ENCODE measurements around the gene SLC37A4.
"Not testable (repeated sequence)": the region's sequence is repeated elsewhere in the genome, so short reads cannot be mapped to it uniquely, and the experiment has no call there.

SLC37A4 gene

DNA sequence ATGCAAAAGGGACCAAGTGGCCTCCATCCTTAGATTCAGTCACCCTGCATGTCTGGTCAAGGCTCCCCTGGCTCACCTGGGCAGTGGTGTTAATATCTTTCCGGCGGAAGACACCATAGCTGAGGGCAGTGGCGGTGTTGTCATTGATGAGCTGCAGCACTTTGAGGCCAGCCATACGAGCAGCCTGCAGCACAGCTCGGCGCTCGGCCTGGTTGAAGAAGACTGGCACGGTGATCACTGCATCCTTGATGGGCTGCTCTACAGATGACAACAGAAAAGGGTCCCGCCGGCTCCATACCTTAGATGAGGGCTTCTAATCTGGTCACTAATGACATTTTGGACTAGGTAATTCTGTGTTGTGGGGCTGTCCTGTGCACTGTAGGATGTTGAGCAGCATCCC lies 23.7 kb upstream of the SLC37A4 start:
- Histone ChIP-seq H3K9ac (ENCODE audit: low read length) (no peak overlapping the region), H3K4me1 (ENCODE audit: control insufficient read depth, insufficient read depth, low read length) (peaks cover 15% of the 10 kb centered on the region), H3K27me3 (ENCODE audit: control insufficient read depth, insufficient read depth, low read length) (no peaks in the 10 kb centered on the region), H3K9me3 (ENCODE audit: control insufficient read depth, low read length) (no peaks in the 10 kb centered on the region), H3K36me3 (ENCODE audit: control insufficient read depth, insufficient read depth, low read length) (peaks cover 26% of the 10 kb centered on the region), H3K4me3 (ENCODE audit: low read length) (no peak overlapping the region)

DNA sequence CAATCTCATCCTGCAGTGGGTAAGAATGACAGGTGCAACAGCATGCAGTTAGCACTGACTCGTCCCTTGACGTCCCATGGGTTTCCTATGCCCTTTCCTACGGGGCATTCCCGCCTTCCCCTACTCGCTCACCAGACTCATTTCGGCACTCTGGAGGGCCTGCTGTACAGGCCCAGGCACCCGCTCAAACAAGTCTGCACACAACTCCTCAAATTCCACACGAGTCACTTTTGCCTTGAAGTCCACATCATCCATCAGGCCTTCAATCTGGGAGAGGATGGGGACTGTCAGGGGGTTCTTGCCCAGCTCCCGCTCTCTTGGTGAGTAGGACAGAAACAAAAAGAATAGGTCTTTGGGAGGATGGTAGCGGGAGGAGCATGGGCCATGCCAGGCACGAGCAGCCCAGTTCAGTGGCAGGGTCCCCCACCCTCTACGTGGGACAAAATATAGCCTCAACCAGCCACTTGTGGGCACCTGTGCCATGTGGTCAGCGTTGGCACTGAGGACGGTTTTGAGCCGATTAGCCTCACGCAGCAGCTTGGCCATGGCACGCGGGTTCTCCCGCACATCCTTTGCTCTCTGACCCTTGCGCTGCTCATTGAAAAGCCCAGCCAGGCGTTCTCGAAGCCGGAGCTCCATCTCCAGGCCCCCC lies 21.6 kb upstream of the SLC37A4 start:
- Histone ChIP-seq H3K9me3 (ENCODE audit: control insufficient read depth, low read length) (no peaks in the 10 kb centered on the region), H3K27me3 (ENCODE audit: control insufficient read depth, insufficient read depth, low read length) (no peaks in the 10 kb centered on the region), H3K9ac (ENCODE audit: low read length) (no peak overlapping the region), H3K4me1 (ENCODE audit: control insufficient read depth, insufficient read depth, low read length) (peaks cover 15% of the 10 kb centered on the region), H3K36me3 (ENCODE audit: control insufficient read depth, insufficient read depth, low read length) (peaks cover 42% of the 10 kb centered on the region), H3K4me3 (ENCODE audit: low read length) (no peak overlapping the region)

DNA sequence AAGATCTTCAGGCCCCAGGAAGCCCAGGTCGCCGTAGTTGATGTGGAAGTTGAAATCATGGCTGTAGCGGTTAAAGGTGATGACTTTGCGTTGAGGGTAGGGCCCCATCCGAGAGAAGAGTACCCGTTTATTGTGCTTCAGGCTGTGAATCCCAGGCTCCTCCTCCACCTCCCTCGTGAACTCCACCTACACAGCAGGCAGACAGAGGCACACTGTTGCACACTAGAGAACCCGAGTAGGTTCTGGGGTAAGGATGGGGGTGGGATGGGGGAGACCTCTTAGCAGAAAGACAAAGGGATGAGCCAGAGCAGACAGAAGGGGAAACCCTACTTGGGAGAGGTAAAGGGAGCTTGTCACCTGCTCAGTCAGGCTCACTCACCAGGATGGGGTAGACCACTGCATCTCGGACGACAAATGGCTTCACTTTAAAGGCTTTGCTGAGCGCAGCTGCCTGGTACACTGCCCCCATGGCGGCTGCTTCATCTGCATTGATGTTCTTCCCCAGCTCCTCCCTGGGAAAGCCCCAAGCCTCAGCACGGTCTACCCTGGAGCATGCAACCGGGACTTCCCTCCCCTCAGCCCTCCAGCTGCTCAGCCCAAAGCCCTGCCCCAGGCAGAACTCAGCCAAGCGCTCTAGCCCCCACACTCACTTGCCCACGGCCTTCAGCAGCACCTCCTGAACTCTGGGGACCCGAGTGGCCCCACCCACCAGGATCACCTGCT lies 20.9 kb upstream of the SLC37A4 start:
- Histone ChIP-seq H3K4me3 (ENCODE audit: low read length) (no peak overlapping the region), H3K9me3 (ENCODE audit: control insufficient read depth, low read length) (no peaks in the 10 kb centered on the region), H3K9ac (ENCODE audit: low read length) (no peak overlapping the region), H3K36me3 (ENCODE audit: control insufficient read depth, insufficient read depth, low read length) (peaks cover 43% of the 10 kb centered on the region), H3K4me1 (ENCODE audit: control insufficient read depth, insufficient read depth, low read length) (peaks cover 15% of the 10 kb centered on the region), H3K27me3 (ENCODE audit: control insufficient read depth, insufficient read depth, low read length) (no peaks in the 10 kb centered on the region)

DNA sequence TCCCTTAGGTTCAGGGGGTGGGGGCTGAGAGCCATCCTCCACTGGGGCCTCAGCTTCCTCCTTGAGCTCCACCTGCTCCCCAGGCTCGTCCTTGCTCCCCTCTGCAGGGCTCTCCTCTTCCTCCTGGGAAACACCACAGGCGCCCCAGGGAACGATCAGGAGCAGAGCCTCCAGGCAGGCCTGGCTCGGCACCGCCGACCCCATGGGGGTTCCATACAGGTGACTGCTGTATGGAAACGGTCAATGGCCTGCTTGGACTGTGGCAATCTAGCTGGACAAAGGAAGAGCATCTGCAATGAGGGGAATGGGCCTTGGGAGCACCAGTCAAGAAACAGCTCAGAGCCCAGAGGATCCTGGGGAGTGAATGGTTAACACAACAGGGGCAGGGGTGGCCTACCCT lies 18.4 kb upstream of the SLC37A4 start:
- no peak overlapping the region for H3K9ac ChIP-seq (ENCODE audit: low read length)
- no peaks in the 10 kb centered on the region for H3K9me3 ChIP-seq (ENCODE audit: control insufficient read depth, low read length)
- H3K4me3 ChIP-seq (ENCODE audit: low read length): no peak overlapping the region
- H3K4me1 ChIP-seq (ENCODE audit: control insufficient read depth, insufficient read depth, low read length): no peaks in the 10 kb centered on the region
- peaks cover 43% of the 10 kb centered on the region for H3K36me3 ChIP-seq (ENCODE audit: control insufficient read depth, insufficient read depth, low read length)
- no peaks in the 10 kb centered on the region for H3K27me3 ChIP-seq (ENCODE audit: control insufficient read depth, insufficient read depth, low read length)

DNA sequence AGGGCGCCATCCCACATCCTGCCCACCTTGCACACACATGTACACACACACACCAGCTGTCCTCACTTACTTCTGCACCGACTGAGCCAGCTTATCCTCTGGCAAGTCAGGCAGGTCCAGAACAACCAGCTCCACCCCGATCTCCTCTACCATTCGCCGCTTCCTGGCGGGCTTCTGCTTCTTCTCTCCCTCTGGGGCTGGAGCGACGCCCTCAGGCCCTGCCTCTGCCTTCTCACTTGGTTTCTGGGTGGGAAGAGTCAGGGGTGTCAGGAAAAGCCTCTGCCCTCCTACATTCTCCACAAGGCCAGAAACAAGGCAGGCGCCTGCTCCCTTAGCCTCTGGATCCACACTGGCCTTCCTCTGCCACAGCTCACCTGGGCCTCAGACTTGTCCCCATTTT lies 18.0 kb upstream of the SLC37A4 start:
- Histone ChIP-seq H3K27me3 (ENCODE audit: control insufficient read depth, insufficient read depth, low read length) (no peaks in the 10 kb centered on the region), H3K36me3 (ENCODE audit: control insufficient read depth, insufficient read depth, low read length) (peaks cover 43% of the 10 kb centered on the region)

DNA sequence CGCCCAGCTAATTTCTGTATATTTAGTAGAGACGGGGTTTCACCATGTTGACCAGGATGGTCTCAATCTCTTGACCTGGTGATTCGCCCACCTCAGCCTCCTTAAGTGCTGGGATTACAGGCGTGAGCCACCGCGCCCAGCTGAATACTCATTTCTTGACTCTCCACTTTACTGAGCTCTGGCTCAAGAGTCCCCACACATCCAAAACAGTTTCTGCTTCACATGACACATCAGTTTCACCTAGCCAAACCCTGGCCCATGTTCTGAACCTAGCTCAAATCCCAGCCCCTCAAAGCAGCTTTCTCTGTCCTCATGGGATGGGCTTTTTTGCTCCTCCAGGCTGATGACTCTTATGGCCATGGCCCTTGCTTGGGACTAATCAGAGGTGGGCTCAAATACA lies 16.5 kb upstream of the SLC37A4 start:
- Histone ChIP-seq H3K9ac (ENCODE audit: low read length) (no peak overlapping the region), H3K4me3 (ENCODE audit: low read length) (no peak overlapping the region), H3K9me3 (ENCODE audit: control insufficient read depth, low read length) (no peaks in the 10 kb centered on the region), H3K27me3 (ENCODE audit: control insufficient read depth, insufficient read depth, low read length) (no peaks in the 10 kb centered on the region), H3K36me3 (ENCODE audit: control insufficient read depth, insufficient read depth, low read length) (peaks cover 33% of the 10 kb centered on the region), H3K4me1 (ENCODE audit: control insufficient read depth, insufficient read depth, low read length) (no peaks in the 10 kb centered on the region)

More for the DNA sequence above, 18.0 kb upstream of the SLC37A4 start:
- H3K4me3 ChIP-seq (ENCODE audit: low read length): no peak overlapping the region
- no peaks in the 10 kb centered on the region for H3K4me1 ChIP-seq (ENCODE audit: control insufficient read depth, insufficient read depth, low read length)
- no peak overlapping the region for H3K9ac ChIP-seq (ENCODE audit: low read length)
- no peaks in the 10 kb centered on the region for H3K9me3 ChIP-seq (ENCODE audit: control insufficient read depth, low read length)

DNA sequence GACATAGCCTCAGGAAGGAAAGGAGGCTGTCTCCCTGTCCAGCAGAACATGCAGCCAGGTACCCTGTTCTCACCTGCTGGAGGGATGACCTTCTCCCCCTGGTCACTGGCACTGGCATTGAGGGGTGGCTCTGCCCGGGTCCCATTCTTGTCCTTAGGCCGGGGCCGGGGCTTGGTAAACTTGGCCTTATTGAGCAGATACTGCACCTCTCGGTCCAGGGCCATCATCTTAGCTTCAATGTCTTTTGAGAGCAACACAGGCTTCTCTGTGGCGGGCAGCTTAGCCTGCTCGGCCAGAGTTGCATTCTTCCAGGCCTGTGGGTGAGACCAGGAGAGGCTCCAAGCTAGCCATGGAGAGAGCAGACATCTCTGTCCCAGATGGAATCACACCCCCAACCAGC lies 15.8 kb upstream of the SLC37A4 start:
- H3K36me3 ChIP-seq (ENCODE audit: control insufficient read depth, insufficient read depth, low read length): peaks cover 29% of the 10 kb centered on the region
- H3K9ac ChIP-seq (ENCODE audit: low read length): no peak overlapping the region
- no peaks in the 10 kb centered on the region for H3K9me3 ChIP-seq (ENCODE audit: control insufficient read depth, low read length)
- no peaks in the 10 kb centered on the region for H3K27me3 ChIP-seq (ENCODE audit: control insufficient read depth, insufficient read depth, low read length)
- H3K4me1 ChIP-seq (ENCODE audit: control insufficient read depth, insufficient read depth, low read length): no peaks in the 10 kb centered on the region
- no peak overlapping the region for H3K4me3 ChIP-seq (ENCODE audit: low read length)

DNA sequence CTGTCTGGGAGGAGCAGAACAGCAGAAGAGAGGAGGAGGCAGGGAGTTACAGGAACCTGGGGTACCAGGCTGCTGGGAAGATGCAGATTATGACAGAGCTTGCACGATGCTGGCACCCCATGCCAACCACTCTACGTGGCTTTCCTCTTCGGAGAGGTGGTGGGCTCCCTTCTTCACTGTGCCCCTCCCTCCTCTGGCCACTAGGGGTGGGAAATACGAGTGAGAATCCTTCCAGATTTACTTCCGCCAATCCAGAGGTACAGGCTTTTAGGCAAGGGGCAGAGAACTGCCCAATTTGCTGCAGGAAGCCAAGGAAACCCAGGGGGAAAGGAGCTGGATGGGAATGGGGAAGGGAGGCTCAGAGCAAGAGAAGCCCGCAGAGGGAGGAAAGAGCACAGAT lies 14.0 kb upstream of the SLC37A4 start:
- H3K4me3 ChIP-seq (ENCODE audit: low read length): no peak overlapping the region
- no peak overlapping the region for H3K9ac ChIP-seq (ENCODE audit: low read length)
- H3K4me1 ChIP-seq (ENCODE audit: control insufficient read depth, insufficient read depth, low read length): no peaks in the 10 kb centered on the region
- peaks cover 29% of the 10 kb centered on the region for H3K36me3 ChIP-seq (ENCODE audit: control insufficient read depth, insufficient read depth, low read length)
- no peaks in the 10 kb centered on the region for H3K9me3 ChIP-seq (ENCODE audit: control insufficient read depth, low read length)
- no peaks in the 10 kb centered on the region for H3K27me3 ChIP-seq (ENCODE audit: control insufficient read depth, insufficient read depth, low read length)

DNA sequence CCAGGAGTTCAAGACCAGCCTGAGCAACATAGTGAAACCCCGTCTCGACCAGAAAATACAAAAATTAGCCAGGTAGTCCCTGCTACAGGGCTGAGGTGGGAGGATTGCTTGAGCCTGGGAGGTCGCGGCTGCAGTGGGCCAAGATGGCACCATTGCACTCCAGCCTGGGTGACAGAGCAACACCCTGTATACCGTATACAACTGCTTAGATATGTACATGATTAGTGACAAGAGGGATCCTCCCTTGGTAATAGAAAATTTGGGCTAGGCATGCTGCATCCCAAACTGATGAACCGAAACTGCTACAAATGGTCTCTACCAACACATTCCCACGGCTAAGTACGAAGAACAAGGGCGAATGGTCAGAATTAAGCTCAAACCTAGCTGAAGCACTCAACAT lies 12.2 kb upstream of the SLC37A4 start:
- Histone ChIP-seq H3K4me3 (ENCODE audit: low read length) (no peak overlapping the region), H3K9ac (ENCODE audit: low read length) (no peak overlapping the region), H3K36me3 (ENCODE audit: control insufficient read depth, insufficient read depth, low read length) (peaks cover 17% of the 10 kb centered on the region), H3K4me1 (ENCODE audit: control insufficient read depth, insufficient read depth, low read length) (no peaks in the 10 kb centered on the region), H3K9me3 (ENCODE audit: control insufficient read depth, low read length) (no peaks in the 10 kb centered on the region), H3K27me3 (ENCODE audit: control insufficient read depth, insufficient read depth, low read length) (no peaks in the 10 kb centered on the region)

DNA sequence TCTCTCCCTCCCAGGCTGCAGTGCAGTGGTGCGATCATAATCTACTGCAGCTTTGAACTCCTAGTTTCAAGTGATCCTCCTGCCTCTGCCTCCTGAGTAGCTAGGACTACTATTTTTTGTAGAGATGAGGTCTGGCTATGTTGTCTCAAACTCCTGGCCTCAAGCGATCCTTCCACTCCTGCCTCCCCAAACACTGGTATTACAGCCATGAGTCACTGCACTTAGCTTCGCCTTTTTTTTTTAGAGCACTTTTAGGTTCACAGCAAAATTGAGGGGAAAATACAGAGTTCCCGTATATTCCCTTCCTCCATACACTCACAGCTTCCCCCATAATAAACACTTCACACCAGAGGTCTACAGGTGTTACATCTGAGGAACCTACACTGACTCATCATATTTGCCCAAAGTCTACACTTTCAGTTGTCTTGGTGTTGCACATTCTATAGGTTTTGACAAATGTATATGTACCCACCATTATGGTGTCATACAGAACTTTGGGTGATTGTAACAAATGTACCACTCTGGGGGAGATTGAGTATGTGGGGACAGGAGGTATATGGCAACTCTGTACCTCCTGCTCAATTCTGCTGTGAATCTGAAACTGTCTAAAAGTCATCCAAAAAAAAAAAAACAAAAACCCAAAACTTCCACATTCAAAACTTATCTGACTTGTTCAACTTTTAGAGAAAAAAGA lies 11.3 kb upstream of the SLC37A4 start:
- Histone ChIP-seq H3K9me3 (ENCODE audit: control insufficient read depth, low read length) (no peaks in the 10 kb centered on the region), H3K27me3 (ENCODE audit: control insufficient read depth, insufficient read depth, low read length) (no peaks in the 10 kb centered on the region), H3K36me3 (ENCODE audit: control insufficient read depth, insufficient read depth, low read length) (peaks cover 10% of the 10 kb centered on the region), H3K4me1 (ENCODE audit: control insufficient read depth, insufficient read depth, low read length) (no peaks in the 10 kb centered on the region), H3K9ac (ENCODE audit: low read length) (no peak overlapping the region), H3K4me3 (ENCODE audit: low read length) (no peak overlapping the region)

DNA sequence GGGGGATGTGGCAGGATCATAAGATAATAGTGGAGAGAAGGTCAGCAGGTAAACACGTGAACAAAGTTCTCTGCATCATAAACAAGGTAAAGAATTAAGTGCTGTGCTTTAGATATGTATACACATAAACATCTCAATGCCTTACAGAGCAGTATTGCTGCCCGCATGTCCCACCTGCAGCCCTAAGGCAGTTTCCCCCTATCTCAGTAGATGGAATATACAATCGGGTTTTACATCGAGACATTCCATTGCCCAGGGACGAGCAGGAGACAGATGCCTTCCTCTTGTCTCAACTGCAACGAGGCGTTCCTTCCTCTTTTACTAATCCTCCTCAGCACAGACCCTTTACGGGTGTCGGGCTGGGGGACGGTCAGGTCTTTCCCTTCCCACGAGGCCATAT lies 8.8 kb upstream of the SLC37A4 start:
- H3K4me3 ChIP-seq (ENCODE audit: low read length); H3K9ac ChIP-seq (ENCODE audit: low read length); H3K4me1 ChIP-seq (ENCODE audit: control insufficient read depth, insufficient read depth, low read length); H3K9me3 ChIP-seq (ENCODE audit: control insufficient read depth, low read length); H3K27me3 ChIP-seq (ENCODE audit: control insufficient read depth, insufficient read depth, low read length); H3K36me3 ChIP-seq (ENCODE audit: control insufficient read depth, insufficient read depth, low read length): not testable (repeated sequence)

DNA sequence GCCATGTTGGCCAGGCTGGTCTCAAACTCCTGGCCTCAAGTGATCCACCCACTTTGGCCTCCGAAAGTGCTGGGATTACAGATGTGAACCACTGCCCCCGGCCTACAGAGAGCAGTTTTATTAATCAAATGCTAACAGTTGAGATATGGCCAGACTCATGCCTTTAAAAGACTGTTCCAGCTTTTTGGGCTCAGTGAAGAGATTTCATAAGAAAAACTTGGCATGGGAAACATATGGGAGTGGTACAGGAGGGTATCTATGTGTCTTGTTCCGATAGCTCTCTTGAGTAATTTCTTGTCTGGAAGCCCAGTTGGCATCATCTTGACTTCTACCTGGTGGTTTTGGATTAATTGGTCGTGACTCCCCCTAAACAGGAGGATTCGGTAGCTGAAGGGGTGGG lies 8.2 kb upstream of the SLC37A4 start:
- no peak overlapping the region for H3K4me3 ChIP-seq (ENCODE audit: low read length)
- H3K36me3 ChIP-seq (ENCODE audit: control insufficient read depth, insufficient read depth, low read length): no peaks in the 10 kb centered on the region
- H3K9me3 ChIP-seq (ENCODE audit: control insufficient read depth, low read length): no peaks in the 10 kb centered on the region
- no peaks in the 10 kb centered on the region for H3K27me3 ChIP-seq (ENCODE audit: control insufficient read depth, insufficient read depth, low read length)
- H3K4me1 ChIP-seq (ENCODE audit: control insufficient read depth, insufficient read depth, low read length): no peaks in the 10 kb centered on the region
- no peak overlapping the region for H3K9ac ChIP-seq (ENCODE audit: low read length)

All from mucosa of stomach (tissue), 1 donor.